ENCODE data around the gene PPP4R1.

The PPP4R1 gene

GRCh38 chr18:9587924-9588323 lies 26.4 kb downstream of the PPP4R1 start:
- no peak for DNase-seq (ENCODE audit: low spot score)

- no peak for DNase-seq (ENCODE audit: low spot score)
These were observed 27.5 kb downstream of the PPP4R1 start for GRCh38 chr18:9586814-9587213.

- no peak for DNase-seq (ENCODE audit: low spot score)
These were observed 32.7 kb downstream of the PPP4R1 start for GRCh38 chr18:9581667-9582066.

- no peak for DNase-seq (ENCODE audit: low spot score)
These were observed 36.1 kb downstream of the PPP4R1 start for GRCh38 chr18:9578306-9578705.

- no peak for DNase-seq (ENCODE audit: low spot score)
These were observed 37.0 kb downstream of the PPP4R1 start for GRCh38 chr18:9577361-9577760.

- DNase-seq (ENCODE audit: low spot score), result peak; percentile 90
These were observed 38.8 kb downstream of the PPP4R1 start for GRCh38 chr18:9575558-9575957.

GRCh38 chr18:9574473-9575115 lies 39.8 kb downstream of the PPP4R1 start:
- no peak for DNase-seq (ENCODE audit: low spot score)

- no peak for DNase-seq (ENCODE audit: low spot score)
These were observed 42.8 kb downstream of the PPP4R1 start for GRCh38 chr18:9571546-9571945.

- DNase-seq (ENCODE audit: low spot score), result no peak
These were observed 44.1 kb downstream of the PPP4R1 start for GRCh38 chr18:9570255-9570654.

GRCh38 chr18:9569178-9569577 lies 45.2 kb downstream of the PPP4R1 start:
- DNase-seq (ENCODE audit: low spot score), result no peak

GRCh38 chr18:9568186-9568585 lies 46.2 kb downstream of the PPP4R1 start:
- no peak for DNase-seq (ENCODE audit: low spot score)

GRCh38 chr18:9565407-9565806 lies 49.0 kb downstream of the PPP4R1 start:
- DNase-seq (ENCODE audit: low spot score), result no peak

- no peak for DNase-seq (ENCODE audit: low spot score)
These were observed 51.0 kb downstream of the PPP4R1 start for GRCh38 chr18:9563331-9563730.

- DNase-seq (ENCODE audit: low spot score), result no peak
These were observed 51.8 kb downstream of the PPP4R1 start for GRCh38 chr18:9562584-9562983.

- no peak for DNase-seq (ENCODE audit: low spot score)
These were observed 52.6 kb downstream of the PPP4R1 start for GRCh38 chr18:9561759-9562158.

GRCh38 chr18:9559253-9559652 lies 55.1 kb downstream of the PPP4R1 start:
- DNase-seq (ENCODE audit: low spot score), result no peak

- DNase-seq (ENCODE audit: low spot score), result no peak
These were observed 55.8 kb downstream of the PPP4R1 start for GRCh38 chr18:9558387-9559064.

- DNase-seq (ENCODE audit: low spot score), result no peak
These were observed 57.0 kb downstream of the PPP4R1 start for GRCh38 chr18:9557250-9557943.

- no peak for DNase-seq (ENCODE audit: low spot score)
These were observed 61.7 kb downstream of the PPP4R1 start for GRCh38 chr18:9552616-9553015.

- DNase-seq (ENCODE audit: low spot score), result no peak
These were observed 62.2 kb downstream of the PPP4R1 start for GRCh38 chr18:9552191-9552590.

- no peak for DNase-seq (ENCODE audit: low spot score)
These were observed 63.9 kb downstream of the PPP4R1 start for GRCh38 chr18:9550429-9550828.

- no peak for DNase-seq (ENCODE audit: low spot score)
These were observed 65.0 kb downstream of the PPP4R1 start for GRCh38 chr18:9549405-9549804.

GRCh38 chr18:9547782-9548181 lies 66.6 kb downstream of the PPP4R1 start:
- DNase-seq (ENCODE audit: low spot score), result no peak

All from kidney tubule cell (primary cell).